ENCODE results near the gene ANKRD55.

- TF ChIP-seq CTCF (IDR thresholded peaks at IDR 0.05): no peak
- no peak for TF ChIP-seq POLR2A (IDR thresholded peaks at IDR 0.05)
These were observed 149.8 kb downstream of the ANKRD55 start for GRCh38 chr5:56083286-56083854.

Measured in heart left ventricle (tissue), 13 donors.